A549 treated with CpdA at 1 μM for 4 hours (cell line): ENCODE data around the gene CDKN2D. TPM values are rescaled to one million over a fixed set of nuclear protein-coding genes. Genes with fewer than 3 reads are reported as not detected.

ENCODE experiments used
- total RNA-seq: library from RNA; stranded (reverse); fragments of 200-300 nt; extraction: Qiagen RNA extraction; gene quantifications from 5 replicates; pipeline ENCODE4 v1.2.3, GENCODE V29; 2022; ENCODE audit warnings: low read depth

Gene CDKN2D
- total RNA-seq = 4.4 to 6.6 TPM (median 4.8 TPM) in 5 replicates

DNA sequence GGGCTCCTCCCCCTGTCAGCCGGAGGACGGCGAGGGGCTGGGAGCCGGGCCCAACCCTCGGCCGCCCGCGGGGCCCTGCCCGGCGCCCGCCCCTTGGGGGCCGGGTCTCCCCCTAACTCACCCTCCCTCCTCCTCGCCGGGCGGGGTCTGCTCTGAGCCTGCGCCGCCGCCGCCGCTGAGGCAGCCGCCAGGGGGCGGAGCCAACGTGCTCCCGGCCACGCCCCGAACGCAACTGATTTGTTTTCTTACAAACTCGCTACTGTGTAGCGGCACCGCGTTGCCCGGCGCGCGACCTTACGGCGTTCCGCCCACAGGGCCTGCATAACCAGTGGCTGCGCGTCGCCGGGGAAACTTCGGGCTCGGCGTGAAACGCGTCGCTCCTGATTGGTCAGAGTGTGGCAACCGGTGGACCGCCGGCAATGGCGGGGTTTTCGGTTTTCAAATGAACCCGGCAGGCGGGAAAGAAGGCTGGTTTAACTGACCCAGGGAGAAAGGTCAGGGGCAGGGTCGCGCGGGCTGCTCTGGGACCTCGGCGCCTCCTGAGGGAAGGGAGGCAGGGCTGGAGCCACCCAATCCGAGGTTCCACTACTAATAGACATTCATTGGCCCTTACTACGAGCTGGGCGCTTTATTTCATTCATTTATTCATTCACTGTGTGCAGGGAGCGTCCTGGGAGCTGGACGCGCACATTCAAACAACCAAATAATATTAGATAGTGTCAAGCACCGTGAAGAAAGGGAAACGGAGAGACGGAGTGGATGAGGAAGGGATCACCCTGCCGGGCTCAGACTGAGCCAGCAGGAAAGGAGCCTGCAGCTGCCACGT, at the start of gene CDKN2D:
CDKN2D (minus strand) TSS at position 154 of the 826 bp plus-strand sequence. CDS start 326 bp downstream, outside the sequence.

DNA sequence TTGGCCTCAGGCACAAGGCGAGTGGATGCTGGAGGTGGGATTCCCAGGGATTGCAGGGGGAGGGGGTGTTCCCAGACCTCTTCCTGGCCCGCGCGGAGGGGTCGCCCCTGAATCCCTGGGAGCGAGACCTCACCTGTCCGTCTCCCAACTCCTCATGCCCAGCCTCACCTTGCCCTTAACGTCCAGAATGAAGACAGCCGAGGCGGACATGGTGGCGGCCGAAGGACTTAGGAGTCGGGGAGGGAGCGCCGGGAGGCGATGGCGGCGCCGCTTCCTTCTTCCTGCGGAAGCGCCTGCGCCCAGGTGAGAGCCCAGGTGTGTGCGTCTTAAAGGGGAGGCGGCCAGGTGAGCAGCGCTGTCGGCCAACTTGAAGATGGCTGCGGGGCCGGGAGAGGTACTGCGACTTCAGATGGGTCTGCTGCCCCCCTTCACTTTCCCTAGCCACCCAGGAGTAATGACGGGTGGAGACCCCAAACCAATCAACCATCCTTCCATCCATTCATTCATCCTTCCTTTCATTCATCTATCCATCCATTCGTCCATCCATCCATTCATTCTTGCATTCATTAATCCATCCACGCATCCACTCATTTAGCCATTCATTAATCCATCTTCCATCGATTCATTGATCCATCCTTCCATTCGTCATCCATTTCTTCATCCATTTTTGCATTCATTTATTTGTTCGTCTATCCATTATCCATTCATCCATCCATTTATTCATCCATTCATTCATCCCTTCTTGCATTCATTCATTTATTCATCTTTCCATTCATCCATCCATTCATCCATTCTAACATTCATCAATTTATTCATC, 18.5 kb upstream of the CDKN2D start, which contains the start of gene AP1M2:
AP1M2 (minus strand) TSS at position 291 of the 817 bp plus-strand sequence; CDS start at position 210, 81 bp downstream.

DNA sequence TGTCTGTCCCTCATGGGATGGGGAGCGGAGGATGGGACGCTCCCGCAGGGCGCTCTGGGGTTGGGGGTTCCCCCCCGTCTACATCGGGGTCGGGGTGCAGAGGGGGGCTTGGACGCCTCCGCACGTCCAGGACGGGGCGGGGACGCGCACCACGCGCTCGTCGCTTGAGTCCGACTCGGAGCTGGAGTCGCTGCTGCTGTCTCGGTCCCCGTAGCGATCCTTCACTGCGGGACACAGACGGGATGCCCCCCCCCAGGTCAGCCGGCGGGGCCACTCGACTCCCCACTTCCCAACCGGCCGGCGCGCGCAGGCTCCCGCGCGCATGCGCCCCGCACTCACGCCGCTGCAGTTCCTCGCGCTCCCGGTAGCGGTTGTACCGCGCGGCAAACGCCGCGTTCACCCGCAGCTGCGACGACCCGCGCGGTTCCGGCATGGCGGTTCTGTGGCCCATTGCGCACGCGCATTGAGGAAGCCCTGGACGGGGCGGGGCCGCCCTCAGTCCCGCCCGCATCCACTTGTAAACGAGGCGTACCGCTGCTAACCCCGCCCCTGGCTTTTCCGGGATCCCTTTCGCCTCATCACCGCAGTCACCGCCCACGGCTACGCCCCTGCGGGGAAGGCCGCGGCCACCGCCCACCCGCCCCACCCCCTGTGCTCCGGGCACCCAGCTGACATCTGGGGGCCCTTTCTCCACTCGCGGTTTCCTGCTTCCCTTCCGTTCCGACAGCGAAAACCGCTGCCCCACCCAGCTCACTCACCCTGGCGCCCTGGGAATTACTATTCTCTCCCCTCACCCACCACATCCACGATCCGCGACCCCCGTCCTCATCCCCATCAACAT, 3.0 kb downstream of the CDKN2D start, which contains the start of gene KRI1:
KRI1 (minus strand) TSS at position 444 of the 841 bp plus-strand sequence; CDS start at position 433, 11 bp downstream.

DNA sequence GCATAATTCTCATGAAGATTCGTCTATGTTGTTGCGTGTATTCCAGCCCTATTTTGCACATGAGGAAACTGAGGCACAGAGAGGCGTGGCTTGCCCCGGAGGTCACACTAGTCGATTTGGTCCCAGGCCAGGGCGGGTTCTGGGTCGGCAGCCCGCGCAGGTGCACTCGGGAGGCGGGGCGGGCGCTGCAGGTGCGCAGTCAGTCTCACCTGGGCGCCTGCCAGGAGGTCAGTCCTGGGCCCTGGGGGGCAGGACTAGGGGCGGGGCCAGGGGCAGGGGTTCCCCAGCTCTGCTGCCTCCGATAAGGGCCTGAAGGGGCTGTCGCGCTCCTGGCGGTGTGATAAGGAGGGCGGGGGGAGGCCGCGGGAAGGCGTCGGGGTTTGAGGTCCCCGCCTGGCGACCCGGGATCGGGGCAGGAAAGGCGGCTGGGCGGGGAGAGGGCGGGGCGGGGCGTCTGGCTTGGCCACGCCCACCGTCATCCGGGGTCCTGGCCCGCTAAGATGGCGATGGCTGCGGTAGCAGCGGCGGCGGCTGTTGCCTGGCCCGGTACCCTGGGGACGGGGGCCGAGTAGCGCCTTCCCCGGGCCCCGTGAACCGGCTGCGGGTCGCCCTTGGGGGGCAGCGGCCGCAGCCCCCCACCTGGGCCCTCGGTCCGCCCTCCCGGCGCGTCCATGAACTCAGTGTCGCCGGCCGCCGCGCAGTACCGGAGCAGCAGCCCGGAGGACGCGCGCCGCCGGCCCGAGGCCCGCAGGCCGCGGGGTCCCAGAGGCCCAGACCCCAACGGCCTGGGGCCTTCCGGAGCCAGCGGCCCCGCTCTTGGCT, 25.1 kb downstream of the CDKN2D start, which contains the start of gene ATG4D:
ATG4D (plus strand) TSS at position 485 of the 822 bp plus-strand sequence; CDS start at position 672, 187 bp downstream.

DNA sequence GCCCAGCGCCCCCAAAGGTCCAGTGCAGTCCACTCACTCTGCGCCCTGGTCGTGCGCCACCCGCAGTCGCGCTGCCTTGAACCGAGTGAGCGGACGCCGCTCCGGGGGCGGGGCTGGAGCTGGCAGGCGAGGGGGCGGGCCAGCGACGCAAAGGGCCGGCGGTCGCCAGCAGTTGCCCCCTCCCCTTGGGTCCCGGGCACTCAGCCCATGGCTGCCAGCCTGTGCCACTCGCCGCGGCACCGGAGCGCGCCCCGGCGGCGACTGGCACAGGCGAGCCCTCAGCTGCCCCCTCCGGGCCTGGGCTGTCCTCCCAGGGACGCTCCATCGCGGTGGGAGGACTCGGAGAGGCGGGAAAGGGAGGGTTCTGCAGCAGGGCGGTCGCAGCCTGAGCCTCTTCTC, 51.4 kb downstream of the CDKN2D start, which contains the start of gene S1PR5:
S1PR5 (minus strand) TSS at position 87 of the 399 bp plus-strand sequence. CDS start 2,436 bp downstream, outside the sequence.

Other genes with a start within 250 kb of the CDKN2D start
- 21.6 to 31.6 TPM (median 29.0 TPM) in 5 replicates for gene RAVER1, start 235.4 kb downstream of the CDKN2D start, total RNA-seq
- gene ICAM3, start 229.4 kb downstream of the CDKN2D start, total RNA-seq = 5.2 to 10.3 TPM (median 10.0 TPM) in 5 replicates
- 34.1 to 48.3 TPM (median 45.9 TPM) in 5 replicates for gene TYK2, start 188.4 kb downstream of the CDKN2D start, total RNA-seq
- 159 to 206 TPM (median 185 TPM) in 5 replicates for gene CDC37, start 165.4 kb downstream of the CDKN2D start, total RNA-seq
- gene PDE4A, start 148.4 kb downstream of the CDKN2D start, total RNA-seq = 3.7 to 5.2 TPM (median 5.1 TPM) in 5 replicates
- 52.6 to 73.6 TPM (median 67.5 TPM) in 5 replicates for gene KEAP1, start 65.6 kb downstream of the CDKN2D start, total RNA-seq
- 1.7 to 2.6 TPM (median 2.3 TPM) in 5 replicates for gene S1PR5, start 51.5 kb downstream of the CDKN2D start, total RNA-seq
- 15.1 to 22.5 TPM (median 22.1 TPM) in 5 replicates for gene ATG4D, start 25.1 kb downstream of the CDKN2D start, total RNA-seq
- gene KRI1, start 3.0 kb downstream of the CDKN2D start, total RNA-seq = 18.1 to 19.8 TPM (median 18.6 TPM) in 5 replicates
- 26.7 to 47.6 TPM (median 40.6 TPM) in 5 replicates for gene AP1M2, start 18.3 kb upstream of the CDKN2D start, total RNA-seq
- gene SLC44A2, start 56.6 kb upstream of the CDKN2D start, total RNA-seq = 5.6 to 7.9 TPM (median 6.6 TPM) in 5 replicates
- gene ILF3, start 85.4 kb upstream of the CDKN2D start, total RNA-seq = 159 to 173 TPM (median 167 TPM) in 5 replicates
- 29.9 to 37.3 TPM (median 34.7 TPM) in 5 replicates for gene QTRT1, start 132.5 kb upstream of the CDKN2D start, total RNA-seq
- 51.4 to 60.0 TPM (median 52.3 TPM) in 5 replicates for gene DNM2, start 149.1 kb upstream of the CDKN2D start, total RNA-seq